HEK293 (cell line): ENCODE results near the gene GHITM.

ENCODE experiments used
- BCL11A ChIP-seq: fragments of 450-650 bp; formaldehyde crosslinking; IDR thresholded peaks from 2 replicates; pipeline ENCODE4 v1.5.1; 2016; ENCODE audit warnings: low read depth, missing biosample characterization, missing genetic modification characterization
- MYNN ChIP-seq: fragments of 450-650 bp; formaldehyde crosslinking; IDR thresholded peaks from 2 replicates; pipeline ENCODE4 v1.5.1; 2016; ENCODE audit warnings: missing biosample characterization, missing genetic modification characterization, borderline replicate concordance
- SCRT1 ChIP-seq: fragments of 450-650 bp; formaldehyde crosslinking; IDR thresholded peaks from 2 replicates; pipeline ENCODE4 v1.5.1; 2016; ENCODE audit warnings: missing biosample characterization, missing genetic modification characterization, borderline replicate concordance
- SP2 ChIP-seq: fragments of 450-650 bp; formaldehyde crosslinking; IDR thresholded peaks from 2 replicates; pipeline ENCODE4 v1.5.1; 2016; ENCODE audit warnings: missing biosample characterization, missing genetic modification characterization
- SP7 ChIP-seq: fragments of 450-650 bp; formaldehyde crosslinking; IDR thresholded peaks from 2 replicates; pipeline ENCODE4 v1.5.1; 2016; ENCODE audit warnings: missing biosample characterization, missing genetic modification characterization
- YY1 ChIP-seq: fragments of 450-650 bp; formaldehyde crosslinking; IDR thresholded peaks from 2 replicates; pipeline ENCODE4 v1.5.1; 2018; ENCODE audit warnings: missing biosample characterization, missing genetic modification characterization
- ZFP37 ChIP-seq: fragments of 450-650 bp; formaldehyde crosslinking; IDR thresholded peaks from 2 replicates; pipeline ENCODE4 v1.5.1; 2016; ENCODE audit warnings: missing biosample characterization, missing genetic modification characterization
- ZNF140 ChIP-seq: fragments of 450-650 bp; formaldehyde crosslinking; IDR thresholded peaks from 2 replicates; pipeline ENCODE4 v1.5.1; 2016; ENCODE audit warnings: missing biosample characterization, missing genetic modification characterization
- ZNF416 ChIP-seq: fragments of 450-650 bp; formaldehyde crosslinking; IDR thresholded peaks from 2 replicates; pipeline ENCODE4 v1.5.1; 2016; ENCODE audit warnings: missing biosample characterization, missing genetic modification characterization
- ZNF549 ChIP-seq: fragments of 450-650 bp; IDR thresholded peaks from 2 replicates; pipeline ENCODE4 v1.5.1; 2018; ENCODE audit warnings: missing biosample characterization, missing genetic modification characterization, mild to moderate bottlenecking, inconsistent platforms, moderate library complexity
- TF ChIP-seq, protein P1 (sequence below): fragments of 450-650 bp; formaldehyde crosslinking; IDR thresholded peaks from 2 replicates; pipeline ENCODE4 v1.5.1; 2016; ENCODE audit warnings: missing biosample characterization, missing genetic modification characterization
- TF ChIP-seq, protein P2 (sequence below): fragments of 450-650 bp; formaldehyde crosslinking; optimal IDR thresholded peaks from 2 replicates; pipeline ENCODE3; 2016; ENCODE audit warnings: missing biosample characterization, mild to moderate bottlenecking, missing genetic modification characterization
- TF ChIP-seq, protein P3 (sequence below): fragments of 450-650 bp; formaldehyde crosslinking; IDR thresholded peaks from 2 replicates; pipeline ENCODE4 v1.5.1; 2016; ENCODE audit warnings: missing biosample characterization, missing genetic modification characterization
- TF ChIP-seq, protein P4 (sequence below): fragments of 450-650 bp; IDR thresholded peaks from 2 replicates; pipeline ENCODE4 v1.5.1; 2018; ENCODE audit warnings: missing biosample characterization, mild to moderate bottlenecking, missing genetic modification characterization

DNA sequence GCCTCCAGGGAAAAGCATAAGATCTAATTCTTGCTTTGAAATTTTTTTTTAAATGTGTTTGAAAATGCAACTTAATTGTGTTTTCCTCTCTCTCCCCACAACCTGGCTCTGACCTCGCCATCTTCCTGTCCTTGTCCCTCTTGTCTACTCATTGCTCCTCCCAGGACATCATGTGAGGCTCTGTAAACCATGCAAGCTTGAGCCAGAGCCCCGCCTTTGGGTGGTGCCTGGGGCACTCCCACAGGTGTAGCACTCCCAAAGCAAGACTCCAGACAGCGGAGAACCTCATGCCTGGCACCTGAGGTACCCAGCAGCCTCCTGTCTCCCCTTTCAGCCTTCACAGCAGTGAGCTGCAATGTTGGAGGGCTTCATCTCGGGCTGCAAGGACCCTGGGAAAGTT lies 45.2 kb downstream of the GHITM start:
- TF ChIP-seq ZNF416 (tag by site-specific recombination) (no peak), SP7 (tag by site-specific recombination) (no peak), SCRT1 (no peak), BCL11A (no peak), MYNN (tag by site-specific recombination) (no peak), SP2 (tag by site-specific recombination) (no peak), ZFP37 (tag by site-specific recombination) (no peak), ZNF140 (no peak), YY1 (no peak), ZNF549 (tag by site-specific recombination) (no peak)
- TF ChIP-seq, protein P1, sequence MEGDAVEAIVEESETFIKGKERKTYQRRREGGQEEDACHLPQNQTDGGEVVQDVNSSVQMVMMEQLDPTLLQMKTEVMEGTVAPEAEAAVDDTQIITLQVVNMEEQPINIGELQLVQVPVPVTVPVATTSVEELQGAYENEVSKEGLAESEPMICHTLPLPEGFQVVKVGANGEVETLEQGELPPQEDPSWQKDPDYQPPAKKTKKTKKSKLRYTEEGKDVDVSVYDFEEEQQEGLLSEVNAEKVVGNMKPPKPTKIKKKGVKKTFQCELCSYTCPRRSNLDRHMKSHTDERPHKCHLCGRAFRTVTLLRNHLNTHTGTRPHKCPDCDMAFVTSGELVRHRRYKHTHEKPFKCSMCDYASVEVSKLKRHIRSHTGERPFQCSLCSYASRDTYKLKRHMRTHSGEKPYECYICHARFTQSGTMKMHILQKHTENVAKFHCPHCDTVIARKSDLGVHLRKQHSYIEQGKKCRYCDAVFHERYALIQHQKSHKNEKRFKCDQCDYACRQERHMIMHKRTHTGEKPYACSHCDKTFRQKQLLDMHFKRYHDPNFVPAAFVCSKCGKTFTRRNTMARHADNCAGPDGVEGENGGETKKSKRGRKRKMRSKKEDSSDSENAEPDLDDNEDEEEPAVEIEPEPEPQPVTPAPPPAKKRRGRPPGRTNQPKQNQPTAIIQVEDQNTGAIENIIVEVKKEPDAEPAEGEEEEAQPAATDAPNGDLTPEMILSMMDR (tag by site-specific recombination) = no peak
- TF ChIP-seq, protein P2, sequence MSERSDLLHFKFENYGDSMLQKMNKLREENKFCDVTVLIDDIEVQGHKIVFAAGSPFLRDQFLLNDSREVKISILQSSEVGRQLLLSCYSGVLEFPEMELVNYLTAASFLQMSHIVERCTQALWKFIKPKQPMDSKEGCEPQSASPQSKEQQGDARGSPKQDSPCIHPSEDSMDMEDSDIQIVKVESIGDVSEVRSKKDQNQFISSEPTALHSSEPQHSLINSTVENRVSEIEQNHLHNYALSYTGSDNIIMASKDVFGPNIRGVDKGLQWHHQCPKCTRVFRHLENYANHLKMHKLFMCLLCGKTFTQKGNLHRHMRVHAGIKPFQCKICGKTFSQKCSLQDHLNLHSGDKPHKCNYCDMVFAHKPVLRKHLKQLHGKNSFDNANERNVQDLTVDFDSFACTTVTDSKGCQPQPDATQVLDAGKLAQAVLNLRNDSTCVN (tag by site-specific recombination) = no peak
- TF ChIP-seq, protein P3, sequence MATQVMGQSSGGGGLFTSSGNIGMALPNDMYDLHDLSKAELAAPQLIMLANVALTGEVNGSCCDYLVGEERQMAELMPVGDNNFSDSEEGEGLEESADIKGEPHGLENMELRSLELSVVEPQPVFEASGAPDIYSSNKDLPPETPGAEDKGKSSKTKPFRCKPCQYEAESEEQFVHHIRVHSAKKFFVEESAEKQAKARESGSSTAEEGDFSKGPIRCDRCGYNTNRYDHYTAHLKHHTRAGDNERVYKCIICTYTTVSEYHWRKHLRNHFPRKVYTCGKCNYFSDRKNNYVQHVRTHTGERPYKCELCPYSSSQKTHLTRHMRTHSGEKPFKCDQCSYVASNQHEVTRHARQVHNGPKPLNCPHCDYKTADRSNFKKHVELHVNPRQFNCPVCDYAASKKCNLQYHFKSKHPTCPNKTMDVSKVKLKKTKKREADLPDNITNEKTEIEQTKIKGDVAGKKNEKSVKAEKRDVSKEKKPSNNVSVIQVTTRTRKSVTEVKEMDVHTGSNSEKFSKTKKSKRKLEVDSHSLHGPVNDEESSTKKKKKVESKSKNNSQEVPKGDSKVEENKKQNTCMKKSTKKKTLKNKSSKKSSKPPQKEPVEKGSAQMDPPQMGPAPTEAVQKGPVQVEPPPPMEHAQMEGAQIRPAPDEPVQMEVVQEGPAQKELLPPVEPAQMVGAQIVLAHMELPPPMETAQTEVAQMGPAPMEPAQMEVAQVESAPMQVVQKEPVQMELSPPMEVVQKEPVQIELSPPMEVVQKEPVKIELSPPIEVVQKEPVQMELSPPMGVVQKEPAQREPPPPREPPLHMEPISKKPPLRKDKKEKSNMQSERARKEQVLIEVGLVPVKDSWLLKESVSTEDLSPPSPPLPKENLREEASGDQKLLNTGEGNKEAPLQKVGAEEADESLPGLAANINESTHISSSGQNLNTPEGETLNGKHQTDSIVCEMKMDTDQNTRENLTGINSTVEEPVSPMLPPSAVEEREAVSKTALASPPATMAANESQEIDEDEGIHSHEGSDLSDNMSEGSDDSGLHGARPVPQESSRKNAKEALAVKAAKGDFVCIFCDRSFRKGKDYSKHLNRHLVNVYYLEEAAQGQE (tag by site-specific recombination) = no peak
- TF ChIP-seq, protein P4, sequence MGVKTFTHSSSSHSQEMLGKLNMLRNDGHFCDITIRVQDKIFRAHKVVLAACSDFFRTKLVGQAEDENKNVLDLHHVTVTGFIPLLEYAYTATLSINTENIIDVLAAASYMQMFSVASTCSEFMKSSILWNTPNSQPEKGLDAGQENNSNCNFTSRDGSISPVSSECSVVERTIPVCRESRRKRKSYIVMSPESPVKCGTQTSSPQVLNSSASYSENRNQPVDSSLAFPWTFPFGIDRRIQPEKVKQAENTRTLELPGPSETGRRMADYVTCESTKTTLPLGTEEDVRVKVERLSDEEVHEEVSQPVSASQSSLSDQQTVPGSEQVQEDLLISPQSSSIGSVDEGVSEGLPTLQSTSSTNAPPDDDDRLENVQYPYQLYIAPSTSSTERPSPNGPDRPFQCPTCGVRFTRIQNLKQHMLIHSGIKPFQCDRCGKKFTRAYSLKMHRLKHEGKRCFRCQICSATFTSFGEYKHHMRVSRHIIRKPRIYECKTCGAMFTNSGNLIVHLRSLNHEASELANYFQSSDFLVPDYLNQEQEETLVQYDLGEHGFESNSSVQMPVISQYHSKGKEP = no peak
